ENCODE results near the gene ACTL8. TPM values are rescaled to one million over a fixed set of nuclear protein-coding genes. Genes with fewer than 3 reads are reported as not detected.

ACTL8 gene
- total RNA-seq, 1 donor from 2014 or later, result not detected

GRCh38 chr1:17846341-17846740, 91.2 kb downstream of the ACTL8 start:
- no peak overlapping the region for H3K9ac ChIP-seq (ENCODE audit: low read depth in 1 of 3, low read length in 3 of 3)
- H3K9me3 ChIP-seq (ENCODE audit: control insufficient read depth in 3 of 3, low read length in 3 of 3), result peaks cover 0 to 2% (median 0%) of the 10 kb centered on the region in 3 donors
- no peak overlapping the region for H3K27ac ChIP-seq (ENCODE audit: low read depth, low read length)
- no peak overlapping the region for H3K4me3 ChIP-seq (ENCODE audit: low read length in 3 of 3)
- no peaks in the 10 kb centered on the region for H3K4me1 ChIP-seq (ENCODE audit: control insufficient read depth in 3 of 3, insufficient read depth in 3 of 3, low read length in 3 of 3)
- peaks cover 36 to 54% (median 51%) of the 10 kb centered on the region in 3 donors for H3K27me3 ChIP-seq (ENCODE audit: control insufficient read depth in 3 of 3, insufficient read depth in 3 of 3, low read length in 3 of 3)
- H3K36me3 ChIP-seq (ENCODE audit: control insufficient read depth in 3 of 3, insufficient read depth in 3 of 3, low read length in 3 of 3), result no peaks in the 10 kb centered on the region

- Histone ChIP-seq H3K4me1 (ENCODE audit: control insufficient read depth in 3 of 3, insufficient read depth in 3 of 3, low read length in 3 of 3) (no peaks in the 10 kb centered on the region), H3K36me3 (ENCODE audit: control insufficient read depth in 3 of 3, insufficient read depth in 3 of 3, low read length in 3 of 3) (no peaks in the 10 kb centered on the region), H3K4me3 (ENCODE audit: low read length in 3 of 3) (no peak overlapping the region), H3K27me3 (ENCODE audit: control insufficient read depth in 3 of 3, insufficient read depth in 3 of 3, low read length in 3 of 3) (peaks cover 36 to 51% (median 47%) of the 10 kb centered on the region in 3 donors), H3K9me3 (ENCODE audit: control insufficient read depth in 3 of 3, low read length in 3 of 3) (peaks cover 0 to 2% (median 0%) of the 10 kb centered on the region in 3 donors), H3K9ac (ENCODE audit: low read depth in 1 of 3, low read length in 3 of 3) (no peak overlapping the region), H3K27ac (ENCODE audit: low read depth, low read length) (no peak overlapping the region)
These were observed 92.0 kb downstream of the ACTL8 start for GRCh38 chr1:17847111-17847510.

- peaks cover 0 to 2% (median 0%) of the 10 kb centered on the region in 3 donors for H3K9me3 ChIP-seq (ENCODE audit: control insufficient read depth in 3 of 3, low read length in 3 of 3)
- H3K4me1 ChIP-seq (ENCODE audit: control insufficient read depth in 3 of 3, insufficient read depth in 3 of 3, low read length in 3 of 3), result no peaks in the 10 kb centered on the region
- no peak overlapping the region for H3K27ac ChIP-seq (ENCODE audit: low read depth, low read length)
- H3K4me3 ChIP-seq (ENCODE audit: low read length in 3 of 3), result no peak overlapping the region
- H3K36me3 ChIP-seq (ENCODE audit: control insufficient read depth in 3 of 3, insufficient read depth in 3 of 3, low read length in 3 of 3), result no peaks in the 10 kb centered on the region
- peaks cover 27 to 35% (median 31%) of the 10 kb centered on the region in 3 donors for H3K27me3 ChIP-seq (ENCODE audit: control insufficient read depth in 3 of 3, insufficient read depth in 3 of 3, low read length in 3 of 3)
- H3K9ac ChIP-seq (ENCODE audit: low read depth in 1 of 3, low read length in 3 of 3), result no peak overlapping the region
These were observed 94.1 kb downstream of the ACTL8 start for GRCh38 chr1:17849216-17849615.

GRCh38 chr1:17851056-17851455, 95.9 kb downstream of the ACTL8 start:
- Histone ChIP-seq H3K9me3 (ENCODE audit: control insufficient read depth in 3 of 3, low read length in 3 of 3) (peaks cover 0 to 2% (median 0%) of the 10 kb centered on the region in 3 donors), H3K36me3 (ENCODE audit: control insufficient read depth in 3 of 3, insufficient read depth in 3 of 3, low read length in 3 of 3) (no peaks in the 10 kb centered on the region), H3K27me3 (ENCODE audit: control insufficient read depth in 3 of 3, insufficient read depth in 3 of 3, low read length in 3 of 3) (peaks cover 17 to 30% (median 23%) of the 10 kb centered on the region in 3 donors), H3K27ac (ENCODE audit: low read depth, low read length) (no peak overlapping the region), H3K9ac (ENCODE audit: low read depth in 1 of 3, low read length in 3 of 3) (no peak overlapping the region), H3K4me1 (ENCODE audit: control insufficient read depth in 3 of 3, insufficient read depth in 3 of 3, low read length in 3 of 3) (no peaks in the 10 kb centered on the region), H3K4me3 (ENCODE audit: low read length in 3 of 3) (no peak overlapping the region)

GRCh38 chr1:17852383-17852782, 97.2 kb downstream of the ACTL8 start:
- no peak overlapping the region for H3K4me3 ChIP-seq (ENCODE audit: low read length in 3 of 3)
- H3K9me3 ChIP-seq (ENCODE audit: control insufficient read depth in 3 of 3, low read length in 3 of 3), result peaks cover 0 to 2% (median 0%) of the 10 kb centered on the region in 3 donors
- H3K27ac ChIP-seq (ENCODE audit: low read depth, low read length), result no peak overlapping the region
- H3K4me1 ChIP-seq (ENCODE audit: control insufficient read depth in 3 of 3, insufficient read depth in 3 of 3, low read length in 3 of 3), result no peaks in the 10 kb centered on the region
- H3K27me3 ChIP-seq (ENCODE audit: control insufficient read depth in 3 of 3, insufficient read depth in 3 of 3, low read length in 3 of 3), result peaks cover 16 to 25% (median 20%) of the 10 kb centered on the region in 3 donors
- H3K9ac ChIP-seq (ENCODE audit: low read depth in 1 of 3, low read length in 3 of 3), result no peak overlapping the region
- no peaks in the 10 kb centered on the region for H3K36me3 ChIP-seq (ENCODE audit: control insufficient read depth in 3 of 3, insufficient read depth in 3 of 3, low read length in 3 of 3)

- Histone ChIP-seq H3K4me1 (ENCODE audit: control insufficient read depth in 3 of 3, insufficient read depth in 3 of 3, low read length in 3 of 3) (no peaks in the 10 kb centered on the region), H3K36me3 (ENCODE audit: control insufficient read depth in 3 of 3, insufficient read depth in 3 of 3, low read length in 3 of 3) (no peaks in the 10 kb centered on the region), H3K9ac (ENCODE audit: low read depth in 1 of 3, low read length in 3 of 3) (no peak overlapping the region), H3K9me3 (ENCODE audit: control insufficient read depth in 3 of 3, low read length in 3 of 3) (no peaks in the 10 kb centered on the region), H3K27me3 (ENCODE audit: control insufficient read depth in 3 of 3, insufficient read depth in 3 of 3, low read length in 3 of 3) (peaks cover 15 to 28% (median 28%) of the 10 kb centered on the region in 3 donors), H3K27ac (ENCODE audit: low read depth, low read length) (no peak overlapping the region), H3K4me3 (ENCODE audit: low read length in 3 of 3) (no peak overlapping the region)
These were observed 98.3 kb downstream of the ACTL8 start for GRCh38 chr1:17853241-17853935.

- no peaks in the 10 kb centered on the region for H3K9me3 ChIP-seq (ENCODE audit: control insufficient read depth in 3 of 3, low read length in 3 of 3)
- H3K27me3 ChIP-seq (ENCODE audit: control insufficient read depth in 3 of 3, insufficient read depth in 3 of 3, low read length in 3 of 3), result peaks cover 19 to 41% (median 30%) of the 10 kb centered on the region in 3 donors
- no peak overlapping the region for H3K9ac ChIP-seq (ENCODE audit: low read depth in 1 of 3, low read length in 3 of 3)
- no peaks in the 10 kb centered on the region for H3K4me1 ChIP-seq (ENCODE audit: control insufficient read depth in 3 of 3, insufficient read depth in 3 of 3, low read length in 3 of 3)
- no peak overlapping the region for H3K4me3 ChIP-seq (ENCODE audit: low read length in 3 of 3)
- no peaks in the 10 kb centered on the region for H3K36me3 ChIP-seq (ENCODE audit: control insufficient read depth in 3 of 3, insufficient read depth in 3 of 3, low read length in 3 of 3)
- no peak overlapping the region for H3K27ac ChIP-seq (ENCODE audit: low read depth, low read length)
These were observed 101.5 kb downstream of the ACTL8 start for GRCh38 chr1:17856496-17857108.

GRCh38 chr1:17857109-17857499, 102.0 kb downstream of the ACTL8 start:
- no peak overlapping the region for H3K9ac ChIP-seq (ENCODE audit: low read depth in 1 of 3, low read length in 3 of 3)
- H3K27ac ChIP-seq (ENCODE audit: low read depth, low read length), result no peak overlapping the region
- no peaks in the 10 kb centered on the region for H3K4me1 ChIP-seq (ENCODE audit: control insufficient read depth in 3 of 3, insufficient read depth in 3 of 3, low read length in 3 of 3)
- no peak overlapping the region for H3K4me3 ChIP-seq (ENCODE audit: low read length in 3 of 3)
- H3K27me3 ChIP-seq (ENCODE audit: control insufficient read depth in 3 of 3, insufficient read depth in 3 of 3, low read length in 3 of 3), result peaks cover 19 to 42% (median 31%) of the 10 kb centered on the region in 3 donors
- no peaks in the 10 kb centered on the region for H3K9me3 ChIP-seq (ENCODE audit: control insufficient read depth in 3 of 3, low read length in 3 of 3)
- H3K36me3 ChIP-seq (ENCODE audit: control insufficient read depth in 3 of 3, insufficient read depth in 3 of 3, low read length in 3 of 3), result no peaks in the 10 kb centered on the region

GRCh38 chr1:17857996-17858395, 102.9 kb downstream of the ACTL8 start:
- no peaks in the 10 kb centered on the region for H3K9me3 ChIP-seq (ENCODE audit: control insufficient read depth in 3 of 3, low read length in 3 of 3)
- no peak overlapping the region for H3K27ac ChIP-seq (ENCODE audit: low read depth, low read length)
- H3K4me3 ChIP-seq (ENCODE audit: low read length in 3 of 3), result no peak overlapping the region
- no peaks in the 10 kb centered on the region for H3K36me3 ChIP-seq (ENCODE audit: control insufficient read depth in 3 of 3, insufficient read depth in 3 of 3, low read length in 3 of 3)
- H3K27me3 ChIP-seq (ENCODE audit: control insufficient read depth in 3 of 3, insufficient read depth in 3 of 3, low read length in 3 of 3), result peaks cover 19 to 42% (median 31%) of the 10 kb centered on the region in 3 donors
- no peak overlapping the region for H3K9ac ChIP-seq (ENCODE audit: low read depth in 1 of 3, low read length in 3 of 3)
- H3K4me1 ChIP-seq (ENCODE audit: control insufficient read depth in 3 of 3, insufficient read depth in 3 of 3, low read length in 3 of 3), result no peaks in the 10 kb centered on the region

- peaks cover 15 to 35% (median 18%) of the 10 kb centered on the region in 3 donors for H3K27me3 ChIP-seq (ENCODE audit: control insufficient read depth in 3 of 3, insufficient read depth in 3 of 3, low read length in 3 of 3)
- no peaks in the 10 kb centered on the region for H3K4me1 ChIP-seq (ENCODE audit: control insufficient read depth in 3 of 3, insufficient read depth in 3 of 3, low read length in 3 of 3)
- H3K36me3 ChIP-seq (ENCODE audit: control insufficient read depth in 3 of 3, insufficient read depth in 3 of 3, low read length in 3 of 3), result no peaks in the 10 kb centered on the region
- no peaks in the 10 kb centered on the region for H3K9me3 ChIP-seq (ENCODE audit: control insufficient read depth in 3 of 3, low read length in 3 of 3)
- no peak overlapping the region for H3K27ac ChIP-seq (ENCODE audit: low read depth, low read length)
- H3K9ac ChIP-seq (ENCODE audit: low read depth in 1 of 3, low read length in 3 of 3), result no peak overlapping the region
- no peak overlapping the region for H3K4me3 ChIP-seq (ENCODE audit: low read length in 3 of 3)
These were observed 105.7 kb downstream of the ACTL8 start for GRCh38 chr1:17860812-17861211.
